ENCODE measurements around the gene FTCD.

GRCh38 chr21:46127239-46128105 lies 27.9 kb downstream of the FTCD start:
- no peak for TF ChIP-seq POLR2AphosphoS5 (IDR thresholded peaks at IDR 0.05; ENCODE audit: low read depth, low read length)
- no peak for TF ChIP-seq POLR2A (IDR thresholded peaks at IDR 0.05; ENCODE audit: low read depth, low read length)
- no peak for TF ChIP-seq TAF1 (IDR thresholded peaks at IDR 0.05; ENCODE audit: low read depth, low read length)
